ENCODE results near the gene SNRPD3.
"Not testable (repeated sequence)": the region's sequence is repeated elsewhere in the genome, so short reads cannot be mapped to it uniquely, and the experiment has no call there.

DNA sequence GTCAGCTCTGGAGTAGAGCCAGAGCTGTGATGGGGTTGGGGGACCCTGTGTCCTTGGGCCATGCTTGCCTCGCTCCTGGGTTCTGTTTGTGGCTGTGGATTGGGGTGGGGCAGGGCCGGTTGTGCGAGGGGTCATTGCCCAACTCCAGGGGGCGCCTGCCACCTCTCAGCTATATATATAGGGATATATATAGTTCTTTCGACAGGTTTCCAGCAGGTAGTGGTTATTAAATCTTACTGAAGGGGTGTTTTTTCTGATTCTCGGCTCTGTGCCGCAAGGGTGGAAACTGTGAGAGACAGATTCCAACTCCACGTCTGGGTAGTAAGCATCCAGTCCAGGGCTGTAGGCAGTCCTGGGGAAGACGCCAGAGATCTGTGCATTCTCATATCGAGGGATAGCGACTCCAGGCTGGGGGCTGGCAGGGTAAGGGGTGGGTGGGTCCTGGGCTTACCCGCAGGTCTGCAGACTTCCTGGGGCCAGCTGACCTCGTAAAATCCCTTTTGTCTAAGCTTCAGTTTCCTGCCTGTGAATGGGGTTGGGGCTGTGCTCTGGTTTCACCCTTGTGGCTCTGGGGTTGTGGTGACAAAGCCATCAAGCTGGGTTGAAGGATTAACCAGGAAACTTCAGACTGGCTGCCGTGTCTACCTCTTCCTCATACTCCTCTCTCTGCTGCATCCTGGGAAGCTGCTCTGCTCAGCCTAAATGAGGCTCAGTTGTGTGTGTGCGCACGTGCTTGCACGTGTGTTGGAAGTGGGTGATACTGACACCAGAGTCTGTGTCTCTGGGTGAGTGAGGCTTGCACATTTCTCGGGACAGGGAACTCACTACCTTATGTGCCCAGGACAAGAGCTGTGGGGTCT is 48.2 kb downstream of the SNRPD3 start:
- TF ChIP-seq CTCF, POLR2AphosphoS5 (IDR thresholded peaks at IDR 0.05): not testable (repeated sequence)

Measured in prostate gland (tissue), 2 donors.